Kidney (tissue), 14 donors: ENCODE measurements around the gene WSCD2. TPM values are rescaled to one million over a fixed set of nuclear protein-coding genes. Genes with fewer than 3 reads are reported as not detected.

ENCODE experiments used
- DNase-seq, 5 donors: peaks; one replicate each; pipeline ENCODE4 v3.0.0-alpha.2; 2013 to 2020
- FAIRE-seq: peaks from 2 replicates; lab custom pipeline; 2012; peaks lifted over from hg19 to GRCh38; lab: Jason Lieb, UNC
- H3K27ac ChIP-seq, 2 donors: one replicate each; pipeline ENCODE4 v1.7.0; 2013; ENCODE audit warnings: low read depth in 2 of 2, low read length in 2 of 2, inconsistent platforms in 1 of 2
- H3K27me3 ChIP-seq: one replicate; pipeline ENCODE4 v1.7.1; 2013; ENCODE audit warnings: low read length, inconsistent platforms; ENCODE audit not compliant: control insufficient read depth, insufficient read depth
- H3K36me3 ChIP-seq, 3 donors: one replicate each; pipeline versions ENCODE4 v1.7.0 to v1.7.1; 2013; ENCODE audit warnings: low read length in 3 of 3, control low read depth in 1 of 3, inconsistent platforms in 1 of 3; ENCODE audit not compliant: insufficient read depth in 3 of 3, control insufficient read depth in 2 of 3
- H3K4me1 ChIP-seq, 3 donors: one replicate each; pipeline versions ENCODE4 v1.7.0 to v1.7.1; 2013; ENCODE audit warnings: low read length in 3 of 3, inconsistent platforms in 1 of 3, low read depth in 1 of 3; ENCODE audit not compliant: control insufficient read depth in 2 of 3, insufficient read depth in 2 of 3
- H3K4me3 ChIP-seq, 3 donors: one replicate each; pipeline versions ENCODE4 v1.7.0 to v1.8.1; 2013; ENCODE audit warnings: low read length in 3 of 3, control low read depth in 1 of 3, inconsistent platforms in 1 of 3
- H3K9ac ChIP-seq, 3 donors: one replicate each; pipeline versions ENCODE4 v1.7.0 to v1.7.1; 2013; ENCODE audit warnings: low read length in 3 of 3, control low read depth in 1 of 3, inconsistent platforms in 1 of 3
- H3K9me3 ChIP-seq, 3 donors: one replicate each; pipeline versions ENCODE4 v1.7.0 to v1.7.1; 2013; ENCODE audit warnings: low read length in 3 of 3, control low read depth in 1 of 3, inconsistent platforms in 1 of 3; ENCODE audit not compliant: control insufficient read depth in 2 of 3, insufficient read depth in 1 of 3
- CTCF ChIP-seq: IDR thresholded peaks from 3 replicates; pipeline ENCODE4 v1.5.1; 2012; ENCODE audit warnings: mild to moderate bottlenecking, moderate library complexity, borderline replicate concordance; ENCODE audit not compliant: insufficient read depth; ENCODE audit errors: extremely low read depth
- intact Hi-C: fragments of 100-400 bp; cut with DNase I; formaldehyde crosslinking; loops from one replicate; pipeline ENCODE4 v1.11.1; 2022
- polyA plus RNA-seq: library from polyadenylated mRNA; stranded (reverse); fragments of 350-450 nt; fragmentation: Illumina TruSeq; extraction: RNeasy Lipid Tissue Mini Kit (QIAGEN cat#74804); gene quantifications from one replicate; pipeline ENCODE4 v1.2.3, GENCODE V29; 2014; ENCODE audit warnings: low read depth, low replicate concordance; ENCODE audit not compliant: insufficient read depth
- total RNA-seq: library from RNA; stranded (reverse); fragmentation: NEBNext Ultra II Directional; extraction: Animal tissue kit (Norgen Biotek cat#: 25700); gene quantifications from one replicate; pipeline ENCODE4 v1.2.1, GENCODE V29; 2021
- donor health status: control.
- donor health status: control.
- donor health status: control.
- donor health status: control.
- donor health status: control.
- donor health status: DM: yes; HTN: yes; CAD: no.
- donor health status: Normal renal cell carcinoma (clear cell type).

Gene WSCD2
- total and polyA plus RNA-seq, 2 donors from 2014 or later = 1.6 to 2.0 TPM

GRCh38 chr12:108169708-108170107 is 40.6 kb downstream of the WSCD2 start:
- no peak for DNase-seq
- Histone ChIP-seq H3K27ac (no peak overlapping the region), H3K4me3 (no peak overlapping the region)

GRCh38 chr12:108170164-108170563 is 41.1 kb downstream of the WSCD2 start:
- no peak for FAIRE-seq
- H3K4me3 ChIP-seq = no peak overlapping the region
- H3K9me3 ChIP-seq = no peaks in the 10 kb centered on the region
- H3K27me3 ChIP-seq = no peaks in the 10 kb centered on the region
- H3K27ac ChIP-seq = no peak overlapping the region
- no peaks in the 10 kb centered on the region for H3K4me1 ChIP-seq
- no peak for TF ChIP-seq CTCF
- no peak overlapping the region for H3K9ac ChIP-seq
- intact Hi-C loops = no loop called here
- H3K36me3 ChIP-seq = no peaks in the 10 kb centered on the region
- DNase-seq = no peak

More at GRCh38 chr12:108169708-108170107, 40.6 kb downstream of the WSCD2 start:
- H3K9me3 ChIP-seq = no peaks in the 10 kb centered on the region
- no peak for FAIRE-seq
- intact Hi-C loops = no loop called here
- H3K4me1 ChIP-seq = no peaks in the 10 kb centered on the region
- no peak for TF ChIP-seq CTCF
- H3K9ac ChIP-seq = no peak overlapping the region
- no peaks in the 10 kb centered on the region for H3K36me3 ChIP-seq
- no peaks in the 10 kb centered on the region for H3K27me3 ChIP-seq

- no peak overlapping the region for H3K27ac ChIP-seq
- DNase-seq (no peak), FAIRE-seq (no peak)
- no peaks in the 10 kb centered on the region for H3K4me1 ChIP-seq
- H3K9ac ChIP-seq = no peak overlapping the region
- TF ChIP-seq CTCF = no peak
- no peak overlapping the region for H3K4me3 ChIP-seq
- H3K27me3 ChIP-seq = no peaks in the 10 kb centered on the region
- no peaks in the 10 kb centered on the region for H3K9me3 ChIP-seq
- intact Hi-C loops = no loop called here
- no peaks in the 10 kb centered on the region for H3K36me3 ChIP-seq
Measured at GRCh38 chr12:108172033-108172432, 42.9 kb downstream of the WSCD2 start.

- no peak overlapping the region for H3K9ac ChIP-seq
- no peaks in the 10 kb centered on the region for H3K4me1 ChIP-seq
- H3K27me3 ChIP-seq = no peaks in the 10 kb centered on the region
- H3K9me3 ChIP-seq = no peaks in the 10 kb centered on the region
- no peak for TF ChIP-seq CTCF
- no peak overlapping the region for H3K27ac ChIP-seq
- intact Hi-C loops = no loop called here
- no peak overlapping the region for H3K4me3 ChIP-seq
- FAIRE-seq = no peak
- no peaks in the 10 kb centered on the region for H3K36me3 ChIP-seq
- DNase-seq = no peak
Measured at GRCh38 chr12:108173160-108173559, 44.1 kb downstream of the WSCD2 start.
